D721Med (cell line): Measurements from ENCODE around the gene COLGALT1.

Source experiments
- DNase-seq: peaks from one replicate; pipeline ENCODE4 v3.0.0; 2011; ENCODE audit warnings: low spot score; ENCODE audit not compliant: insufficient read length
- FAIRE-seq: peaks from 2 replicates; lab custom pipeline; 2011; peaks lifted over from hg19 to GRCh38; lab: Jason Lieb, UNC
- CTCF ChIP-seq: IDR thresholded peaks from 2 replicates; pipeline ENCODE4 v1.5.1; 2012; ENCODE audit warnings: mild to moderate bottlenecking, control low read depth; ENCODE audit not compliant: insufficient read depth; ENCODE audit errors: missing control alignments

Gene COLGALT1

GRCh38 chr19:17575871-17576757, 20.7 kb downstream of the COLGALT1 start:
- DNase-seq (no peak), FAIRE-seq (no peak)
- no peak for TF ChIP-seq CTCF

GRCh38 chr19:17576758-17577456, 21.5 kb downstream of the COLGALT1 start:
- FAIRE-seq (no peak), DNase-seq (no peak)
- no peak for TF ChIP-seq CTCF

GRCh38 chr19:17577457-17578097, 22.1 kb downstream of the COLGALT1 start:
- DNase-seq: no peak
- FAIRE-seq: no peak
- no peak for TF ChIP-seq CTCF

GRCh38 chr19:17579661-17580244, 24.3 kb downstream of the COLGALT1 start:
- FAIRE-seq (no peak), DNase-seq (no peak)
- TF ChIP-seq CTCF: no peak

- FAIRE-seq (no peak), DNase-seq (no peak)
- TF ChIP-seq CTCF: no peak
Measured at GRCh38 chr19:17580470-17581144, 25.2 kb downstream of the COLGALT1 start.

GRCh38 chr19:17581211-17581874, 25.9 kb downstream of the COLGALT1 start:
- TF ChIP-seq CTCF: no peak
- FAIRE-seq (no peak), DNase-seq (no peak)
